HG02981 (cell line): ENCODE measurements around the gene INF2.
"Not testable (repeated sequence)": the region's sequence is repeated elsewhere in the genome, so short reads cannot be mapped to it uniquely, and the experiment has no call there.

Experiments used
- ATAC-seq: cut with Tn5 transposase; IDR thresholded peaks from one replicate; pipeline ENCODE4 v1.9.1; 2021; ENCODE audit warnings: mild to moderate bottlenecking, moderate library complexity; ENCODE audit not compliant: unreplicated experiment

The INF2 gene

GRCh38 chr14:104656014-104656714 is 33.3 kb upstream of the INF2 start:
- ATAC-seq, result no peak

GRCh38 chr14:104657101-104657524 is 32.3 kb upstream of the INF2 start:
- ATAC-seq, result no peak

GRCh38 chr14:104657563-104658324 is 31.7 kb upstream of the INF2 start:
- peak; percentile 45 for ATAC-seq

GRCh38 chr14:104658325-104658712 is 31.1 kb upstream of the INF2 start:
- no peak for ATAC-seq

- ATAC-seq, result no peak
Measured at GRCh38 chr14:104659146-104659545, 30.3 kb upstream of the INF2 start.

- no peak for ATAC-seq
Measured at GRCh38 chr14:104659764-104660523, 29.5 kb upstream of the INF2 start.

GRCh38 chr14:104660597-104660996 is 28.8 kb upstream of the INF2 start:
- no peak for ATAC-seq

- ATAC-seq, result no peak
Measured at GRCh38 chr14:104661086-104661485, 28.3 kb upstream of the INF2 start.

GRCh38 chr14:104661528-104662157 is 27.8 kb upstream of the INF2 start:
- not testable (repeated sequence) for ATAC-seq

- not testable (repeated sequence) for ATAC-seq
Measured at GRCh38 chr14:104662472-104662871, 26.9 kb upstream of the INF2 start.

- ATAC-seq, result no peak
Measured at GRCh38 chr14:104664107-104664506, 25.3 kb upstream of the INF2 start.

GRCh38 chr14:104664588-104664987 is 24.8 kb upstream of the INF2 start:
- ATAC-seq, result no peak

GRCh38 chr14:104665114-104665656 is 24.2 kb upstream of the INF2 start:
- ATAC-seq, result no peak

- no peak for ATAC-seq
Measured at GRCh38 chr14:104665657-104666522, 23.5 kb upstream of the INF2 start.

- ATAC-seq, result not testable (repeated sequence)
Measured at GRCh38 chr14:104666523-104666895, 22.9 kb upstream of the INF2 start.

- no peak for ATAC-seq
Measured at GRCh38 chr14:104666981-104667380, 22.4 kb upstream of the INF2 start.

GRCh38 chr14:104669697-104670096 is 19.7 kb upstream of the INF2 start:
- ATAC-seq, result no peak

- not testable (repeated sequence) for ATAC-seq
Measured at GRCh38 chr14:104671330-104671977, 18.0 kb upstream of the INF2 start.

- not testable (repeated sequence) for ATAC-seq
Measured at GRCh38 chr14:104672119-104672518, 17.3 kb upstream of the INF2 start.
